Gastroesophageal sphincter (tissue), 4 donors: ENCODE data around the gene RRP15. TPM values are rescaled to one million over a fixed set of nuclear protein-coding genes. Genes with fewer than 3 reads are reported as not detected.

Source experiments
- ATAC-seq: fragments of 150-250 bp; one replicate; pipeline ENCODE4 v1.9.1; 2016; ENCODE audit warnings: mild to moderate bottlenecking, moderate library complexity
- H3K27ac ChIP-seq, 4 donors: fragments of 200-600 bp; sonication (generic) in 3 of 4; 1 replicate in 3 of 4; 2 replicates in 1 of 4; pipeline ENCODE4 v1.5.1; 2016 to 2019
- H3K27me3 ChIP-seq: fragments of 200-600 bp; sonication (generic); one replicate; pipeline ENCODE4 v1.5.1; 2019
- H3K36me3 ChIP-seq, 2 donors: fragments of 200-600 bp; sonication (generic); one replicate each; pipeline ENCODE4 v1.5.1; 2019; ENCODE audit warnings: control low read depth in 1 of 2
- H3K4me1 ChIP-seq, 3 donors: fragments of 200-600 bp; sonication (generic); 1 replicate in 2 of 3; 2 replicates in 1 of 3; pipeline ENCODE4 v1.5.1; 2016 to 2019; ENCODE audit warnings: control low read depth in 2 of 3
- H3K4me3 ChIP-seq, 2 donors: fragments of 200-600 bp; sonication (generic); one replicate each; pipeline ENCODE4 v1.5.1; 2019; ENCODE audit warnings: mild to moderate bottlenecking in 1 of 2, moderate library complexity in 1 of 2
- H3K9me3 ChIP-seq, 3 donors: fragments of 200-600 bp; sonication (generic); one replicate each; pipeline ENCODE4 v1.5.1; 2017 to 2019; ENCODE audit warnings: control low read depth in 2 of 3
- EP300 ChIP-seq: sonication (generic); formaldehyde crosslinking; IDR thresholded peaks from one replicate; pipeline ENCODE4 v1.6.1; 2017; ENCODE audit warnings: antibody characterized with exemption, mild to moderate bottlenecking
- POLR2A ChIP-seq, 2 donors: fragments of 450-650 bp; IDR thresholded peaks; one replicate each; pipeline ENCODE4 v1.6.1; 2017; ENCODE audit warnings: antibody characterized with exemption in 2 of 2, mild to moderate bottlenecking in 2 of 2, moderate library complexity in 1 of 2
- POLR2AphosphoS5 ChIP-seq: sonication (generic); formaldehyde crosslinking; IDR thresholded peaks from one replicate; pipeline ENCODE4 v1.6.1; 2017; ENCODE audit warnings: antibody characterized with exemption
- WGBS, 2 donors: methylation state at CpG; one replicate each; pipeline ENCODE4 v1.1.5; 2018; ENCODE audit warnings: low coverage in 1 of 2; 5-methylcytosine and 5-hydroxymethylcytosine counted together
- total RNA-seq, 4 donors: library from RNA; depleted of rRNA; stranded (reverse); fragments of >200 nt; gene quantifications; one replicate each; pipeline ENCODE4 v1.1.0, GENCODE V29; 2016
- TF ChIP-seq, protein P1 (sequence below), 4 experiments: fragments of 200-600 bp in 2 of 4; fragments of 450-650 bp in 2 of 4; sonication (generic) in 1 of 4; IDR thresholded peaks; one replicate each; pipeline ENCODE4 v1.5.1; 2017 to 2019; ENCODE audit warnings: antibody characterized with exemption in 4 of 4, mild to moderate bottlenecking in 2 of 4, moderate library complexity in 2 of 4

Gene RRP15
- total RNA-seq, 4 donors from 2014 or later = 7.0 to 13.5 (median 9.4) TPM

DNA sequence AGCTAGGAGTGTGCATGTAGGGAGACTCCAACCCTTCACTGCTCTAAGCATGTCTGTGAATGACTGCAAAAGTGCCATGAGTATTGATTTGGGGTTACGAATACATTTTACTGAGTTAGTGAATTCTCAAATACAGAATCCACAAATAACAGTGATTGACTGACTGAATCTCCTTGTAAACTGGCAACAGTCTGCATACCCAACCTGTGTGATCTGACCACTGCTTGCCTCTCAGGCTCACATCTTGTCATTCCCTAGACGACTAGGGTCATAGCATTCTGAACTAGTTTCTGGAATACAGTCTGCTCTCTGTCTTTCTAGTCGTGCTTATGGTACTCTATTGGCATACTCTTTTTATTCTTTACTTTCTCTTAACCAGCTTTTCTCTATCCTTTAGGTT is 7.4 kb downstream of the RRP15 start:
- WGBS, 2 donors = 81 to 91% methylated on average over 2 to 3 of the region's 3 CpGs
- TF ChIP-seq EP300 (no peak), POLR2AphosphoS5 (no peak), POLR2A (IDR thresholded peaks at IDR 0.05) (no peak)
- TF ChIP-seq, protein P1, sequence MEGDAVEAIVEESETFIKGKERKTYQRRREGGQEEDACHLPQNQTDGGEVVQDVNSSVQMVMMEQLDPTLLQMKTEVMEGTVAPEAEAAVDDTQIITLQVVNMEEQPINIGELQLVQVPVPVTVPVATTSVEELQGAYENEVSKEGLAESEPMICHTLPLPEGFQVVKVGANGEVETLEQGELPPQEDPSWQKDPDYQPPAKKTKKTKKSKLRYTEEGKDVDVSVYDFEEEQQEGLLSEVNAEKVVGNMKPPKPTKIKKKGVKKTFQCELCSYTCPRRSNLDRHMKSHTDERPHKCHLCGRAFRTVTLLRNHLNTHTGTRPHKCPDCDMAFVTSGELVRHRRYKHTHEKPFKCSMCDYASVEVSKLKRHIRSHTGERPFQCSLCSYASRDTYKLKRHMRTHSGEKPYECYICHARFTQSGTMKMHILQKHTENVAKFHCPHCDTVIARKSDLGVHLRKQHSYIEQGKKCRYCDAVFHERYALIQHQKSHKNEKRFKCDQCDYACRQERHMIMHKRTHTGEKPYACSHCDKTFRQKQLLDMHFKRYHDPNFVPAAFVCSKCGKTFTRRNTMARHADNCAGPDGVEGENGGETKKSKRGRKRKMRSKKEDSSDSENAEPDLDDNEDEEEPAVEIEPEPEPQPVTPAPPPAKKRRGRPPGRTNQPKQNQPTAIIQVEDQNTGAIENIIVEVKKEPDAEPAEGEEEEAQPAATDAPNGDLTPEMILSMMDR (IDR thresholded peaks at IDR 0.05) = no peak
- no peak for ATAC-seq

GRCh38 chr1:218294546-218294945 is 9.5 kb downstream of the RRP15 start:
- Histone ChIP-seq H3K27me3 (no peaks in the 10 kb centered on the region), H3K4me3 (no peak overlapping the region), H3K36me3 (peaks cover 0 to 9% of the 10 kb centered on the region in 2 donors), H3K9me3 (no peaks in the 10 kb centered on the region), H3K27ac (no peak overlapping the region), H3K4me1 (no peaks in the 10 kb centered on the region)
- no peak for ATAC-seq
- 80 to 100% methylated on average over 1 to 3 of the region's 3 CpGs for WGBS, 2 donors
- TF ChIP-seq, protein P1 (IDR thresholded peaks at IDR 0.05) = no peak
- TF ChIP-seq EP300 (no peak), POLR2AphosphoS5 (no peak), POLR2A (IDR thresholded peaks at IDR 0.05) (no peak)

More for the DNA sequence above, 7.4 kb downstream of the RRP15 start:
- Histone ChIP-seq H3K4me1 (peaks cover 0 to 8% (median 0%) of the 10 kb centered on the region in 3 donors), H3K36me3 (peaks cover 0 to 9% of the 10 kb centered on the region in 2 donors), H3K9me3 (no peaks in the 10 kb centered on the region), H3K27me3 (no peaks in the 10 kb centered on the region), H3K4me3 (no peak overlapping the region), H3K27ac (no peak overlapping the region)

- Histone ChIP-seq H3K36me3 (peaks cover 0 to 9% of the 10 kb centered on the region in 2 donors), H3K27me3 (no peaks in the 10 kb centered on the region), H3K4me3 (no peak overlapping the region), H3K9me3 (no peaks in the 10 kb centered on the region), H3K27ac (no peak overlapping the region), H3K4me1 (no peaks in the 10 kb centered on the region)
- WGBS, 2 donors = 89 to 93% methylated on average over 2 of the region's 2 CpGs
- TF ChIP-seq EP300 (no peak), POLR2AphosphoS5 (no peak), POLR2A (IDR thresholded peaks at IDR 0.05) (no peak)
- TF ChIP-seq, protein P1 (IDR thresholded peaks at IDR 0.05) = no peak
- ATAC-seq = no peak
These were observed 11.1 kb downstream of the RRP15 start for GRCh38 chr1:218296162-218296561.

DNA sequence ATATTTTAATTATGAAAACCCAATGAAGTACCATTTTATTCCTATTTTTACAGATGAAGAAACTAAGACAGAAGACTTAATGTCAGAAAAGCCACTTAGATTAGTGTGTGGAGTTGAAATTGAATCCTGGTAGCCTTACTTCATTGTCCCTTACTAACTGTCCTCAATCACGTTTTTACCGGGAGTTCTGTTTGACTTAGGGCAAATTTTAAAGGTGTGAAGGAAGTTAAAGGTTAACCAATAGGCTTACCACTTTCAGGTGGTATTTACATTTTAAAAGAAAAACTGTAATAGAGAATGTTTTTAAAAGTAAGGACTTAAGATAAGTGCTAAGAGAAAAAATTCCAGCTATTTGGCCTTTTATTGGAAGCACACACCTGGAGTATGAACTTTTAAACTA is 12.4 kb downstream of the RRP15 start:
- ATAC-seq = no peak
- Histone ChIP-seq H3K36me3 (peaks cover 0 to 10% of the 10 kb centered on the region in 2 donors), H3K4me3 (no peak overlapping the region), H3K9me3 (no peaks in the 10 kb centered on the region), H3K4me1 (no peaks in the 10 kb centered on the region), H3K27ac (no peak overlapping the region), H3K27me3 (no peaks in the 10 kb centered on the region)
- WGBS, 2 donors = 58% methylated on average over 2 of the region's 2 CpGs; no CpG with 5 or more reads in 1 of the 2 donors
- TF ChIP-seq POLR2AphosphoS5 (no peak), EP300 (no peak), POLR2A (IDR thresholded peaks at IDR 0.05) (no peak)
- TF ChIP-seq, protein P1 (IDR thresholded peaks at IDR 0.05) = no peak

DNA sequence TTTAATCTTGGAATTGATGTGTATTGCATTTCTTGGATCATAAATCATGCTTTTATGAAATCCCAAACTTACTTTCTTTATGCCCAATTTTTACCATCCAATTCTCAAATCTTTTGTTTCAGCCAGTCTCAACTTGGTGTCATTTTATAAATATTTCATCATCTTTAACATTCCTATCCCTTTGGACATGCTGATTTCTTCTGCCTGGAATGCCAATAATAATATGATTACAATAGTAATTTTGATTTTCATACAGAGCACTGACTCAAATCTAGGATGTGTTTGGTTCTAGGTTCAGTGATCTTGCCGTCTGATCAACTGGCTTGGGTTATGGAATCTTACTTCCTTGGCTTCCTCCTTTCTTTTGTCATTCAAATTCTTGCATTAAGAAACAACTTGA is 12.8 kb downstream of the RRP15 start:
- H3K27ac ChIP-seq = no peak overlapping the region
- no peaks in the 10 kb centered on the region for H3K4me1 ChIP-seq
- WGBS, 2 donors = 82 to 85% methylated on average over 1 of the region's 1 CpG
- no peaks in the 10 kb centered on the region for H3K9me3 ChIP-seq
- H3K36me3 ChIP-seq = peaks cover 0 to 13% of the 10 kb centered on the region in 2 donors
- TF ChIP-seq POLR2A (IDR thresholded peaks at IDR 0.05) (no peak), EP300 (no peak), POLR2AphosphoS5 (no peak)
- TF ChIP-seq, protein P1 (IDR thresholded peaks at IDR 0.05) = no peak
- no peak overlapping the region for H3K4me3 ChIP-seq
- H3K27me3 ChIP-seq = no peaks in the 10 kb centered on the region
- no peak for ATAC-seq
